Dedifferentiated amniotic fluid mesenchymal stem cell (primary cell): Measurements from ENCODE around the gene EPX.

Experiments used
- DNase-seq: peaks from one replicate; pipeline ENCODE4 v3.0.0-alpha.2; 2016; ENCODE audit errors: extremely low spot score

The EPX gene

GRCh38 chr17:58227733-58228132, 35.2 kb downstream of the EPX start:
- DNase-seq = no peak

GRCh38 chr17:58228679-58229078, 36.2 kb downstream of the EPX start:
- DNase-seq = no peak

GRCh38 chr17:58229384-58229783, 36.9 kb downstream of the EPX start:
- DNase-seq = no peak

- DNase-seq = no peak
Measured at GRCh38 chr17:58229881-58230280, 37.4 kb downstream of the EPX start.

GRCh38 chr17:58231641-58232040, 39.1 kb downstream of the EPX start:
- no peak for DNase-seq

GRCh38 chr17:58232707-58233156, 40.2 kb downstream of the EPX start:
- no peak for DNase-seq

GRCh38 chr17:58233543-58233942, 41.0 kb downstream of the EPX start:
- no peak for DNase-seq

GRCh38 chr17:58234512-58234911, 42.0 kb downstream of the EPX start:
- no peak for DNase-seq

GRCh38 chr17:58235821-58236220, 43.3 kb downstream of the EPX start:
- no peak for DNase-seq

GRCh38 chr17:58236394-58236793, 43.9 kb downstream of the EPX start:
- no peak for DNase-seq

GRCh38 chr17:58238147-58238634, 45.7 kb downstream of the EPX start, which contains the start of gene LPO:
Gene LPO, plus strand, starts transcription at chr17:58238584. Its CDS starts 4,396 bp downstream, at chr17:58242980.
- no peak for DNase-seq

- DNase-seq = no peak
Measured at GRCh38 chr17:58239987-58240386, 47.5 kb downstream of the EPX start.

GRCh38 chr17:58242171-58242784, 49.8 kb downstream of the EPX start:
- no peak for DNase-seq

- DNase-seq = no peak
Measured at GRCh38 chr17:58244963-58245362, 52.4 kb downstream of the EPX start.

GRCh38 chr17:58245428-58246103, 53.0 kb downstream of the EPX start:
- DNase-seq = no peak

- no peak for DNase-seq
Measured at GRCh38 chr17:58246104-58246740, 53.7 kb downstream of the EPX start.

GRCh38 chr17:58246781-58247180, 54.3 kb downstream of the EPX start:
- DNase-seq = no peak

- DNase-seq = no peak
Measured at GRCh38 chr17:58247511-58248363, 55.2 kb downstream of the EPX start.

- no peak for DNase-seq
Measured at GRCh38 chr17:58248955-58249269, 56.4 kb downstream of the EPX start.

GRCh38 chr17:58249270-58250133, 57.0 kb downstream of the EPX start:
- no peak for DNase-seq

GRCh38 chr17:58250344-58251011, 58.0 kb downstream of the EPX start:
- DNase-seq = no peak
